ENCODE results near the gene SLC31A2.

DNA sequence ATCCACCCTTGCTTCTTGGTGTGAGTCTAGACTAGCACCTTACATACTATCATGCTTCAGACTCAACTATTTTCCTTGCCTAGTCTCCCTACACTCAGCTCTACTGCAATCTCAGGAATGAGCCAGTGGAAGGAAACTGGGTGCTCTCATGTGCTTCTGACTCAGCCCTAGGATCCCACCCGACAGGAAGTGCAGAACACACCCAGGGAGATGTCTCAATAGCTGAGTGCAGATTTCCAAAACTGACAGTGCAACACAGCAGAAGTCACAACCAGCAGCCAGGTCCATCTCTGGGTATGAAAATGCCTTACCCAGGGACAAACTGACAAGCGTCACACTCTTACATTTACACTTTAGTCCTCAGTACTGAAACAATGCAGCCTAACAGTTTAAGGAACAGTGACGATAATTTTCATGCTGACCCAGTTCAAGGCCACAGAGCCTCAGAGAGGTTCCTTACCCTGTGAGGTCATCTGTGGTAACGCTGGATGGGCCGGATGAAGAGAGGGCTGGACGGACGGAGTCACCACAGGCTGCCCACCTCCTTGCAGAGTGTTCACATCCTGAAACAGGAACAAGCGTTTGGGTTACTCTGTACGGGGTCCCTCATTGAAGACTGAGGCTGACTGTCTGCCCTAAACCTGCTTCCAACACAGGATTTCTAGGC is 37.3 kb downstream of the SLC31A2 start:
- TF ChIP-seq, protein P1, sequence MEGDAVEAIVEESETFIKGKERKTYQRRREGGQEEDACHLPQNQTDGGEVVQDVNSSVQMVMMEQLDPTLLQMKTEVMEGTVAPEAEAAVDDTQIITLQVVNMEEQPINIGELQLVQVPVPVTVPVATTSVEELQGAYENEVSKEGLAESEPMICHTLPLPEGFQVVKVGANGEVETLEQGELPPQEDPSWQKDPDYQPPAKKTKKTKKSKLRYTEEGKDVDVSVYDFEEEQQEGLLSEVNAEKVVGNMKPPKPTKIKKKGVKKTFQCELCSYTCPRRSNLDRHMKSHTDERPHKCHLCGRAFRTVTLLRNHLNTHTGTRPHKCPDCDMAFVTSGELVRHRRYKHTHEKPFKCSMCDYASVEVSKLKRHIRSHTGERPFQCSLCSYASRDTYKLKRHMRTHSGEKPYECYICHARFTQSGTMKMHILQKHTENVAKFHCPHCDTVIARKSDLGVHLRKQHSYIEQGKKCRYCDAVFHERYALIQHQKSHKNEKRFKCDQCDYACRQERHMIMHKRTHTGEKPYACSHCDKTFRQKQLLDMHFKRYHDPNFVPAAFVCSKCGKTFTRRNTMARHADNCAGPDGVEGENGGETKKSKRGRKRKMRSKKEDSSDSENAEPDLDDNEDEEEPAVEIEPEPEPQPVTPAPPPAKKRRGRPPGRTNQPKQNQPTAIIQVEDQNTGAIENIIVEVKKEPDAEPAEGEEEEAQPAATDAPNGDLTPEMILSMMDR (IDR thresholded peaks at IDR 0.05) = no peak
- no peak for TF ChIP-seq EZH2 (IDR thresholded peaks at IDR 0.05; ENCODE audit: borderline replicate concordance, insufficient read depth, low read depth, low read length, poor library complexity, severe bottlenecking)
